T-helper 22 cell (primary cell): ENCODE measurements around the gene SDCBP2.

Source experiments
- DNase-seq: peaks from one replicate; pipeline ENCODE4 v3.0.0-alpha.2; 2020; ENCODE audit warnings: low read depth

The SDCBP2 gene

DNA sequence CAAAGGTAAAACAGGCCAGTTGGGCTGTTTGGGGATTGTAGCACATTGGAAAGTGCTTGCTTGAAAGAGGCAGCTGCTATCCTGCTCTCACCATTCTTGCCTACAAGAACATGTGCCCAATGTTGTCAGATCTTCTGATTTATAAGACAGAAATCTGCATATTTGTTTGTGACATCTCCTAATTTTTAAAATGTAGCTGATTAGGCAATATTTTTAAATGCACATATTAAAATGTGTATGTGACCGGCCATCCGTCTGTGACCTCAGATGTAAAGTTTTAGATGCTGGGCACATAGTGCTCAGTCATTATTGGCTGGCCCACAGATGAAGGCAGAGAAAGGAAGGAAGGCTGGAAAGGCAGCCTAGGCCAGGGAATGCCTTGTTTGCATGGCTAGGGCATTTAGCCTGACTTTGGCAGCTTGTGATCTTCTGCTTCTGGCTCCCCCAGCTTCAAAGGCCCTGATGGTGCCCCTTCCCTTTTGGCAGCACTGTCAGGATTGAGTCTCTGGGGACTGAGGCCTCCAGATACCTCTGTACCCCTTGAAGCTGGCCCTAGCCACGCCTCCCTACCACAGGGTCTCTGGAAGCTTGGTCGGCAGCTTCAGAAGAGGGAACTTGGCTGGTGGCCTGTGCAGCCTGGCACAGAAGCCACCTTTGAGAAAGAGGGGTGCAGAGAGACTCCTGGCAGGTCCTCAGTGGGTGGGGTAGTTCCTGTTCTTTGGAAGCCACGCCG, 56.4 kb downstream of the SDCBP2 start:
- DNase-seq, result no peak

DNA sequence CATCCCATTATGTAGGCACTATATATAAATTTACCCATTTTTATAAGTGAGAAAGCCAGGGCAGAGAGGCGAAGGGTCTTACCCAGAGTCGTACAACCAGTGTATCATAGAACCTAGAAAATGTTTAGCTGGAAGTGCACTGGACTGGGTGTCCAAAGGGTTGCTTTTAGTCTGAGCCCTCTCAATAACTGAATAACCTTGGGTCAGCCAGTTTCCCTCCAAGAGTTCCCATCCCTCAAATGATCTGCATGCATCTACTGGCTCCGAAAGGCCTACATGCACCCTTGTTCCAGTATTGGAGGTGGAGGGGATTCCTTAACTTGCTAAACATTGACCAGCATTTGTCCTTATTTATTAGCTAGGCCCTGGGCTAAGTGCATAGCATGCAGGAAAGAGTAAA, 59.1 kb downstream of the SDCBP2 start:
- DNase-seq, result no peak

GRCh38 chr20:1269235-1269634, 59.7 kb downstream of the SDCBP2 start:
- DNase-seq, result no peak

DNA sequence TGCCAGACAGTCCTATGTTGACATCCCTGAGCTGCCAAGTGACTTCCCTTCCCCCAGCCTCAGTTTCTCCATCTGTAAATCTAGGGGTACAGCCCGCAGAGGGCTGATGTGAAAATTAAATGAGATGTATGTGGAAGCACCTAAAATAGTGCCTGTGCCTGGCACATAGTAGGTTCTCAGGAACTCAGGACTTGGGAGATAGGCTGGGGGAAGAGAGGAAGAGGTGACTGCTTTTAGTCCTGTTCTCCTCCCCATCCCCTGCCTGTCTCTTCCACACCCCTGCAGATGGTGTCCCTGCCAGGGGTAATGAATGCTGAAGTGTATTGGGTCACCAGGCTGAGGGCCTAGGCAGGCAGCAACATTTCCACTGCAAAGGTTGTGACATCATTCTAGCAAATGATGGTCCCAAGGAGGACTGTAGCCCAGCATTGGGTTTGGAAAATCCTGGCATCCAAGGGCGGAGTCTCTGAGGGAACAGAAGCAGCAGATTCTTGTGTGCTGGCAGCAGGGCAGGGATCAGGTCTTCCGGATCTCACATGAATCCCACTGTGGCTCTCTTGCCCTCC, 61.0 kb downstream of the SDCBP2 start:
- no peak for DNase-seq

GRCh38 chr20:1267161-1267560, 61.8 kb downstream of the SDCBP2 start:
- DNase-seq, result no peak

DNA sequence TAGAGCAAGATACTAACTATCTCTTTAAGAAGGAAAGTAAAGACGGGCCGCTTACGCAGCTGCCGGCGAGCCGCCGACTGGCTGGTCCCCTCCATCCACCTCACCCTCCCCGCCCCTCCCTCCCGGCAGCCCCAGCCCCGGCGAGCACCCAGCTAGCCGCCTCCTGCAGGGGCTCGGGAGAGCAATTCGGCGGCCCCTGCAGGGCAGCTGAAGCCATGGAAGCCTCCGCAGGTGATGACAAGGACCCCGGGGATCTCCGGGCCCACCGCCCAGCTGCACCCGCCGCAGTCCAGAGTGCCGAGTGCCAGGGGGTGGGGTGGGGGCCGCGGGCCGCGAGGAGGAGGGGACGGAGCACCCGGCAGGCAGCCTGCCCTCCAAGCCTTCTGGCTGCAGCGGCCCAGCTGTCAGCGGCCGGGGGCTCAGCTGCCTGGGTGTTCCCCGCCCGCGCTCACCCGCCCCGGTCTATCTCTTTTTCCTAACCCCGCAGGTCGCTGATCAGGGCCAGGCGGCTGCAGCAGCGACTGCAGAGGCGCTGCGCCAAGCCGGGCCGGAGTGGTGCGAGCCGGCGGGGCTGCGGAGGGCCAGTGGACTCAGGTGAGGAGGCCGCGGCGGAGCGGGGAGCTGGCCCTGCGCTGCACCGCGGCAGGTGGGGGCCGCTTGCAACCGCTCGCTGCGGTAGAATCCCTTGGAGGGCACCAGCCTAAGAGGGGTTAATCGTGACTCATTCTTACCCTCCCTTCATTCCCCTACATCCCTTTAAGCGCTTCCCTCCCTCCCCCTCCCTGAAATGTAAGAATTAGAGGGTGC, 62.6 kb downstream of the SDCBP2 start, which contains the start of gene SNPH:
TSS of gene SNPH (plus strand) at position 128 of the 807 bp plus-strand sequence. CDS start 29,946 bp downstream, outside the sequence.
- peak; percentile 67 for DNase-seq

GRCh38 chr20:1265916-1266166, 63.1 kb downstream of the SDCBP2 start:
- no peak for DNase-seq

- DNase-seq, result no peak
These were observed 63.6 kb downstream of the SDCBP2 start for GRCh38 chr20:1265226-1265915.

DNA sequence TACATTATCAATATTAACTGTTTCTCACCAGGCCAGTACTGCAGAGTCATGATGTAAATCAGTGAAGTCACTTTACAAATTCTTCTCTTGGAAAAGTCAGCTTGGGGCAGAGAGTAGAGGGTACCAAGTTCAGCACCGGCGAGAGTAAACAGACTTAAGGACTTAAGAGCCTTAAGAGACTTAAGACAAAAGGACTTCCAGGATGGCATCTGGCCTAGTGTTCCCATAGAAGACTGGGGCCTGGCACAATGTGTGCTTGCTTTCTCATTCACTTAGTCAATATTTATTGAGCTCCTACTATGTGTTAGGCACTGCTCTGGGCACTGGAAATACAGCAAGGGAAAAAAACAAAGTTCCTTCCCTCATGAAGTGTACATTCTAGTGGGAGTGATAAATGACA, 64.2 kb downstream of the SDCBP2 start:
- no peak for DNase-seq

DNA sequence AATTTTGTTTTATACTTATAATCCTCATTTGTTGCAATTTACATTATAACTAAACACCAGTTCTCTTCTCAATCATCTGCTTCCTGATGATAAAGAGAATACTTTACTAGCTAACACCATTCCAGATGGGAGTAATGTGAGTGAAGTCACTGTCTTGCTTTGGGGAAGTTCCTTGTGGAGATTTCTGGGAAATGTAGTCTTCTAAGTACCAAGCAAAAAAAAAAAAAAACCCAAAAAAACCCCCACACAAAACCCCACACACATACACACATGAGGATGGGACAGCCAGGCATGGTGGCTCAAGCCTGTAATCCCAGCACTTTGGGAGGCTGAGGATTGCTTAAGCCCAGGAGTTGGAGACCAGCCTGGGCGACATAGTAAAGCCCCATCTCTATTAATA, 65.1 kb downstream of the SDCBP2 start:
- DNase-seq, result no peak
